ENCODE data around the gene GUCY1B1.

GRCh38 chr4:155738548-155738947, 20.3 kb upstream of the GUCY1B1 start:
- TF ChIP-seq BHLHE40 (IDR thresholded peaks at IDR 0.05; ENCODE audit: borderline replicate concordance): no peak
- no peak for TF ChIP-seq FOXA1 (IDR thresholded peaks at IDR 0.05)
- no peak for TF ChIP-seq ELF4 (IDR thresholded peaks at IDR 0.05)
- TF ChIP-seq NFRKB (IDR thresholded peaks at IDR 0.05): no peak
- no peak for TF ChIP-seq SP1 (IDR thresholded peaks at IDR 0.05)
- TF ChIP-seq FOXM1 (IDR thresholded peaks at IDR 0.05; ENCODE audit: borderline replicate concordance): no peak

Measured in HEK293T (cell line).